ENCODE results near the gene SERPINB6. TPM values are rescaled to one million over a fixed set of nuclear protein-coding genes. Genes with fewer than 3 reads are reported as not detected.

The SERPINB6 gene
- total and polyA plus RNA-seq, 9 of the 15 experiments (the other 6 are each of a cell fraction or from before 2014, with no cell fraction given) = 86.6 to 211 (median 143) TPM

DNA sequence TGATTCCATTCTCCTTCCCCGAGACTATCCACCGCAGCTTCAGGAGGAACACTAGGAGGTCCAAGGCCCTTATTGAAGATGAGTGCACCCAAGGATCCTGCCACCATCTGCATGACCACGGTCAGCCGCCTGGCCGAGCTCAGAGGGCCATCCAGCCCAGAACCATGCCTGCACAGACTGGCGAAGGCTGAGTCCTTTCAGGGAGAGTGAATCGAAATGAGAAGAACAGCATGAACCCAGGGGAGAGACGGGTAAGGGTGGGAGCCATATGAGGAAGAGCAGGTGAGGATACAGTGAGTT lies 26.3 kb downstream of the SERPINB6 start:
- TF ChIP-seq ZFP30 (CRISPR knock-in tag; IDR thresholded peaks at IDR 0.05; ENCODE audit: borderline replicate concordance) (no peak), FOXA3 (CRISPR knock-in tag; conservative IDR thresholded peaks at IDR 0.05 in 1 of 2, IDR thresholded peaks at IDR 0.05 in 1 of 2) (no peak), EZH2 (IDR thresholded peaks at IDR 0.05; ENCODE audit: borderline replicate concordance, low read depth, low read length) (no peak), ILK (tag; IDR thresholded peaks at IDR 0.05; ENCODE audit: borderline replicate concordance, low read depth) (no peak), ETV1 (tag; conservative IDR thresholded peaks at IDR 0.05; ENCODE audit: low read depth) (no peak)
- TF ChIP-seq, protein P1, sequence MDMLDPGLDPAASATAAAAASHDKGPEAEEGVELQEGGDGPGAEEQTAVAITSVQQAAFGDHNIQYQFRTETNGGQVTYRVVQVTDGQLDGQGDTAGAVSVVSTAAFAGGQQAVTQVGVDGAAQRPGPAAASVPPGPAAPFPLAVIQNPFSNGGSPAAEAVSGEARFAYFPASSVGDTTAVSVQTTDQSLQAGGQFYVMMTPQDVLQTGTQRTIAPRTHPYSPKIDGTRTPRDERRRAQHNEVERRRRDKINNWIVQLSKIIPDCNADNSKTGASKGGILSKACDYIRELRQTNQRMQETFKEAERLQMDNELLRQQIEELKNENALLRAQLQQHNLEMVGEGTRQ (CRISPR knock-in tag; IDR thresholded peaks at IDR 0.05) = no peak
- ChIA-PET CTCF (ENCODE audit: low intra/inter-chr PET ratio) (no interaction called here), POLR2A (interaction anchor here (0.7 to 1.2 kb wide), 2 partner anchors 21 to 34 kb away, joined by 3 read pairs; no protein-coding TSS in a partner anchor)
- in situ Hi-C loops (cut with MboI) (no loop called here), intact Hi-C loops (cut with micrococcal nuclease) (no loop called here)
- Histone ChIP-seq H3K4me2 (ENCODE audit: insufficient read depth, low read length) (no peak overlapping the region), H3K36me3 (ENCODE audit: control insufficient read depth, insufficient read depth, low read length) (peaks cover 27% of the 10 kb centered on the region), H3K79me2 (ENCODE audit: control insufficient read depth, insufficient read depth, low read length) (no peaks in the 10 kb centered on the region), H2AFZ (ENCODE audit: low read depth, low read length) (no peak overlapping the region), H3K27me3 (ENCODE audit: control insufficient read depth in 2 of 2, insufficient read depth in 2 of 2, low read length in 2 of 2) (no peaks in the 10 kb centered on the region), H3K9ac (ENCODE audit: insufficient read depth in 1 of 2, low read depth in 2 of 2, low read length in 2 of 2) (peak overlapping the region in 1 of 2 experiments; percentile 53; a peak in 1 of 4 replicates), H3K9me3 (replicated peaks; ENCODE audit: control insufficient read depth, insufficient read depth, low read depth, low read length) (no peaks in the 10 kb centered on the region), H4K20me1 (replicated peaks; ENCODE audit: control insufficient read depth, insufficient read depth, low read length) (no peaks in the 10 kb centered on the region), H3K4me3 (no peak overlapping the region), H3K9me1 (ENCODE audit: control insufficient read depth, insufficient read depth, low read length) (no peaks in the 10 kb centered on the region), H3K27ac (ENCODE audit: extremely low read depth, low read depth, low read length) (no peak overlapping the region), H3K4me1 (replicated peaks in 1 of 2; ENCODE audit: control insufficient read depth in 2 of 2, insufficient read depth in 2 of 2, low read length in 2 of 2) (peaks cover 27 to 29% of the 10 kb centered on the region in 2 experiments)
- WGBS (ENCODE audit: insufficient coverage, low coverage, missing lambda C conversion rate) = 73% methylated on average over 8 of the region's 8 CpGs
- no peak for DNase-seq (ENCODE audit: extremely low read depth in 1 of 4, low spot score in 3 of 4)
- ATAC-seq = no peak
- BruUV-seq (replicated peaks) = no TSS peak
- FAIRE-seq = no peak

All from K562 (cell line).